ENCODE results near the gene RFC3.

GRCh38 chr13:33817901-33818706, at the start of gene RFC3:
- TF ChIP-seq, protein P1, sequence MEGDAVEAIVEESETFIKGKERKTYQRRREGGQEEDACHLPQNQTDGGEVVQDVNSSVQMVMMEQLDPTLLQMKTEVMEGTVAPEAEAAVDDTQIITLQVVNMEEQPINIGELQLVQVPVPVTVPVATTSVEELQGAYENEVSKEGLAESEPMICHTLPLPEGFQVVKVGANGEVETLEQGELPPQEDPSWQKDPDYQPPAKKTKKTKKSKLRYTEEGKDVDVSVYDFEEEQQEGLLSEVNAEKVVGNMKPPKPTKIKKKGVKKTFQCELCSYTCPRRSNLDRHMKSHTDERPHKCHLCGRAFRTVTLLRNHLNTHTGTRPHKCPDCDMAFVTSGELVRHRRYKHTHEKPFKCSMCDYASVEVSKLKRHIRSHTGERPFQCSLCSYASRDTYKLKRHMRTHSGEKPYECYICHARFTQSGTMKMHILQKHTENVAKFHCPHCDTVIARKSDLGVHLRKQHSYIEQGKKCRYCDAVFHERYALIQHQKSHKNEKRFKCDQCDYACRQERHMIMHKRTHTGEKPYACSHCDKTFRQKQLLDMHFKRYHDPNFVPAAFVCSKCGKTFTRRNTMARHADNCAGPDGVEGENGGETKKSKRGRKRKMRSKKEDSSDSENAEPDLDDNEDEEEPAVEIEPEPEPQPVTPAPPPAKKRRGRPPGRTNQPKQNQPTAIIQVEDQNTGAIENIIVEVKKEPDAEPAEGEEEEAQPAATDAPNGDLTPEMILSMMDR (IDR thresholded peaks at IDR 0.05; ENCODE audit: poor library complexity), result no peak
- TF ChIP-seq EZH2 (IDR thresholded peaks at IDR 0.05; ENCODE audit: borderline replicate concordance) (no peak), EZH2phosphoT487 (IDR thresholded peaks at IDR 0.05; ENCODE audit: low read depth, severe bottlenecking, unreplicated experiment) (no peak)
